Hepatocyte (in vitro differentiated cells): Measurements from ENCODE around the gene GRB14. TPM values are rescaled to one million over a fixed set of nuclear protein-coding genes. Genes with fewer than 3 reads are reported as not detected.

Experiments used
- polyA plus RNA-seq: library from polyadenylated mRNA; unstranded; fragments of >200 nt; fragmentation: Nextera tagmentation; extraction: Ambion mirVana; gene quantifications from 2 replicates; pipeline ENCODE4 v1.2.1, GENCODE V29; 2016
- total RNA-seq: library from RNA; depleted of rRNA; stranded (reverse); fragments of >200 nt; gene quantifications from 2 replicates; pipeline ENCODE4 v1.2.3, GENCODE V29; 2014

GRB14 gene
- total and polyA plus RNA-seq, 2 experiments from 2014 or later: 4.2 to 4.5 TPM

Other genes starting within 250 kb of the GRB14 start
- gene COBLL1, start 220.3 kb upstream of the GRB14 start, total RNA-seq: 146 TPM in 2 replicates
- 87.3 and 108 TPM in 2 replicates for gene COBLL1, start 220.3 kb upstream of the GRB14 start, polyA plus RNA-seq